PC-3 (cell line): Measurements from ENCODE around the gene MREG.

Source experiments
- EZH2phosphoT487 ChIP-seq: fragments of 300-600 bp; sonication (generic); IDR thresholded peaks from 2 replicates; pipeline ENCODE4 v1.6.1; 2018; ENCODE audit warnings: mild to moderate bottlenecking, antibody characterized with exemption, low read length, borderline replicate concordance
- TF ChIP-seq, protein P1 (sequence below): fragments of 300-600 bp; sonication (generic); conservative IDR thresholded peaks from 2 replicates; pipeline ENCODE4 v1.5.1; 2017; ENCODE audit warnings: antibody characterized with exemption, low read depth, mild to moderate bottlenecking, low read length

GRCh38 chr2:215969131-215969841 lies 44.1 kb downstream of the MREG start:
- TF ChIP-seq, protein P1, sequence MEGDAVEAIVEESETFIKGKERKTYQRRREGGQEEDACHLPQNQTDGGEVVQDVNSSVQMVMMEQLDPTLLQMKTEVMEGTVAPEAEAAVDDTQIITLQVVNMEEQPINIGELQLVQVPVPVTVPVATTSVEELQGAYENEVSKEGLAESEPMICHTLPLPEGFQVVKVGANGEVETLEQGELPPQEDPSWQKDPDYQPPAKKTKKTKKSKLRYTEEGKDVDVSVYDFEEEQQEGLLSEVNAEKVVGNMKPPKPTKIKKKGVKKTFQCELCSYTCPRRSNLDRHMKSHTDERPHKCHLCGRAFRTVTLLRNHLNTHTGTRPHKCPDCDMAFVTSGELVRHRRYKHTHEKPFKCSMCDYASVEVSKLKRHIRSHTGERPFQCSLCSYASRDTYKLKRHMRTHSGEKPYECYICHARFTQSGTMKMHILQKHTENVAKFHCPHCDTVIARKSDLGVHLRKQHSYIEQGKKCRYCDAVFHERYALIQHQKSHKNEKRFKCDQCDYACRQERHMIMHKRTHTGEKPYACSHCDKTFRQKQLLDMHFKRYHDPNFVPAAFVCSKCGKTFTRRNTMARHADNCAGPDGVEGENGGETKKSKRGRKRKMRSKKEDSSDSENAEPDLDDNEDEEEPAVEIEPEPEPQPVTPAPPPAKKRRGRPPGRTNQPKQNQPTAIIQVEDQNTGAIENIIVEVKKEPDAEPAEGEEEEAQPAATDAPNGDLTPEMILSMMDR = no peak
- TF ChIP-seq EZH2phosphoT487 = no peak
